HEK293 (cell line): ENCODE data around the gene PHTF1.

Source experiments
- CTCF ChIA-PET: fragments of 350-600 bp; formaldehyde crosslinking; extraction: SDS; loops from one replicate; lab custom pipeline; 2021; ENCODE audit warnings: antibody characterized with exemption; lab: Yijun Ruan, JAX
- POLR2A ChIA-PET: fragments of 300-600 bp; formaldehyde crosslinking; extraction: SDS; loops from one replicate; lab custom pipeline; 2020; ENCODE audit warnings: antibody characterized with exemption, inconsistent platforms; lab: Yijun Ruan, JAX
- H3K27ac ChIP-seq: fragments of 200-500 bp; sonication (Bioruptor generic); 2 replicates; pipeline ENCODE4 v1.5.1; 2014; ENCODE audit warnings: low read depth, low read length, control low read depth, inconsistent platforms; ENCODE audit errors: extremely low read depth
- H3K36me3 ChIP-seq, 2 experiments: fragments of 200-500 bp in 1 of 2; sonication (Bioruptor generic) in 1 of 2; 1 replicate in 1 of 2; 2 replicates in 1 of 2; pipeline ENCODE4 v1.5.1; 2014 to 2017; ENCODE audit warnings: inconsistent platforms in 2 of 2, low read length in 2 of 2; ENCODE audit not compliant: control insufficient read depth in 2 of 2, insufficient read depth in 1 of 2
- H3K4me1 ChIP-seq: fragments of 200-500 bp; sonication (Bioruptor generic); 2 replicates; pipeline ENCODE4 v1.5.1; 2014; ENCODE audit warnings: mild to moderate bottlenecking, low read length, inconsistent platforms; ENCODE audit not compliant: control insufficient read depth, insufficient read depth
- H3K4me3 ChIP-seq: 2 replicates; pipeline ENCODE4 v1.5.1; 2011; ENCODE audit warnings: low read depth, mild to moderate bottlenecking, control low read depth, low read length, moderate library complexity
- H3K9me3 ChIP-seq: fragments of 200-500 bp; sonication (Bioruptor generic); 2 replicates; pipeline ENCODE4 v1.5.1; 2014; ENCODE audit warnings: low read depth, low read length, inconsistent platforms; ENCODE audit not compliant: control insufficient read depth, insufficient read depth
- GLI4 ChIP-seq: fragments of 450-650 bp; formaldehyde crosslinking; IDR thresholded peaks from 2 replicates; pipeline ENCODE4 v1.5.1; 2016; ENCODE audit warnings: missing biosample characterization, missing genetic modification characterization
- TRIM28 ChIP-seq: IDR thresholded peaks from 2 replicates; pipeline ENCODE4 v1.6.1; 2011; ENCODE audit warnings: low read length, control low read depth, borderline replicate concordance
- ZBTB11 ChIP-seq: fragments of 450-650 bp; formaldehyde crosslinking; conservative IDR thresholded peaks from 2 replicates; pipeline ENCODE4 v1.5.1; 2016; ENCODE audit warnings: low read depth, missing biosample characterization, missing genetic modification characterization
- ZBTB49 ChIP-seq: fragments of 450-650 bp; formaldehyde crosslinking; IDR thresholded peaks from 2 replicates; pipeline ENCODE4 v1.5.1; 2016; ENCODE audit warnings: missing biosample characterization, missing genetic modification characterization, low read depth
- ZFP3 ChIP-seq: fragments of 450-650 bp; formaldehyde crosslinking; IDR thresholded peaks from 2 replicates; pipeline ENCODE4 v1.5.1; 2016; ENCODE audit warnings: low read depth, missing biosample characterization, missing genetic modification characterization
- ZNF114 ChIP-seq: fragments of 450-650 bp; formaldehyde crosslinking; IDR thresholded peaks from 2 replicates; pipeline ENCODE4 v1.5.0; 2017; ENCODE audit warnings: missing biosample characterization, missing genetic modification characterization
- ZNF133 ChIP-seq: fragments of 450-650 bp; formaldehyde crosslinking; IDR thresholded peaks from 2 replicates; pipeline ENCODE4 v1.5.1; 2016; ENCODE audit warnings: missing biosample characterization, missing genetic modification characterization
- ZNF16 ChIP-seq: fragments of 450-650 bp; formaldehyde crosslinking; IDR thresholded peaks from 2 replicates; pipeline ENCODE4 v1.5.1; 2016; ENCODE audit warnings: low read depth, missing biosample characterization, missing genetic modification characterization
- ZNF174 ChIP-seq: fragments of 450-650 bp; formaldehyde crosslinking; IDR thresholded peaks from 2 replicates; pipeline ENCODE4 v1.5.0; 2017; ENCODE audit warnings: missing biosample characterization, mild to moderate bottlenecking, missing genetic modification characterization
- ZNF175 ChIP-seq: fragments of 450-650 bp; formaldehyde crosslinking; IDR thresholded peaks from 2 replicates; pipeline ENCODE4 v1.5.1; 2016; ENCODE audit warnings: missing biosample characterization, missing genetic modification characterization
- ZNF18 ChIP-seq: fragments of 450-650 bp; formaldehyde crosslinking; IDR thresholded peaks from 2 replicates; pipeline ENCODE4 v1.5.1; 2016; ENCODE audit warnings: missing biosample characterization, missing genetic modification characterization
- ZNF274 ChIP-seq, 2 experiments: fragments of 200-500 bp in 1 of 2; fragments of 450-650 bp in 1 of 2; sonication (Bioruptor generic) in 1 of 2; formaldehyde crosslinking in 1 of 2; IDR thresholded peaks; 2 replicates each; pipeline versions ENCODE4 v1.5.1 to v1.6.1; 2014 to 2016; ENCODE audit warnings: borderline replicate concordance in 1 of 2, inconsistent platforms in 1 of 2, low read length in 1 of 2, missing biosample characterization in 1 of 2, missing genetic modification characterization in 1 of 2
- ZNF529 ChIP-seq: fragments of 450-650 bp; formaldehyde crosslinking; IDR thresholded peaks from 2 replicates; pipeline ENCODE4 v1.5.1; 2017; ENCODE audit warnings: missing genetic modification characterization, missing biosample characterization; ENCODE audit not compliant: insufficient replicate concordance
- ZNF530 ChIP-seq: fragments of 450-650 bp; formaldehyde crosslinking; IDR thresholded peaks from 2 replicates; pipeline ENCODE4 v1.5.1; 2016; ENCODE audit warnings: low read depth, missing biosample characterization, missing genetic modification characterization
- ZNF768 ChIP-seq: fragments of 450-650 bp; formaldehyde crosslinking; IDR thresholded peaks from 2 replicates; pipeline ENCODE4 v1.5.1; 2018; ENCODE audit warnings: missing biosample characterization, mild to moderate bottlenecking, missing genetic modification characterization
- ZNF785 ChIP-seq: fragments of 450-650 bp; formaldehyde crosslinking; IDR thresholded peaks from 2 replicates; pipeline ENCODE4 v1.5.1; 2016; ENCODE audit warnings: missing biosample characterization, missing genetic modification characterization
- ZNF843 ChIP-seq: fragments of 450-650 bp; formaldehyde crosslinking; IDR thresholded peaks from 2 replicates; pipeline ENCODE4 v1.5.1; 2016; ENCODE audit warnings: missing biosample characterization, missing genetic modification characterization
- ZSCAN4 ChIP-seq: fragments of 450-650 bp; formaldehyde crosslinking; IDR thresholded peaks from 2 replicates; pipeline ENCODE4 v1.5.1; 2017; ENCODE audit warnings: missing biosample characterization, missing genetic modification characterization

PHTF1 gene

GRCh38 chr1:113676524-113676923 lies 82.8 kb downstream of the PHTF1 start:
- CTCF ChIA-PET, result interaction anchor here (0.7 to 1.4 kb wide), 4 partner anchors 10 to 961 kb away, joined by 3 to 8 read pairs (median 4); no protein-coding TSS in a partner anchor

More at GRCh38 chr1:113676524-113676923, 82.8 kb downstream of the PHTF1 start:
- TF ChIP-seq ZBTB11 (no peak), ZNF530 (tag by site-specific recombination) (no peak), ZNF843 (tag by site-specific recombination) (no peak), ZNF768 (tag by site-specific recombination) (no peak), ZNF175 (tag by site-specific recombination) (no peak), TRIM28 (no peak), ZNF114 (tag by site-specific recombination) (no peak), ZNF16 (tag by site-specific recombination) (no peak), ZNF529 (no peak), ZNF274 (IDR thresholded peaks at IDR 0.05; ENCODE audit: low read length) (no peak), ZNF274 (tag by site-specific recombination; IDR thresholded peaks at IDR 0.05; ENCODE audit: borderline replicate concordance) (no peak), ZNF133 (tag by site-specific recombination) (no peak), ZSCAN4 (tag by site-specific recombination) (no peak), ZBTB49 (tag by site-specific recombination) (no peak), ZFP3 (no peak), ZNF174 (tag by site-specific recombination) (no peak), ZNF785 (tag by site-specific recombination) (no peak), GLI4 (no peak), ZNF18 (no peak)
- Histone ChIP-seq H3K27ac (no peak overlapping the region), H3K9me3 (no peaks in the 10 kb centered on the region), H3K4me1 (peaks cover 2% of the 10 kb centered on the region; the same call in 1 of the 2 replicates), H3K36me3 (peaks cover 0 to 20% of the 10 kb centered on the region in 2 experiments; a peak in 2 of 3 replicates), H3K4me3 (no peak overlapping the region)
- POLR2A ChIA-PET, result no interaction called here
